Adrenal gland (tissue), 5 donors: ENCODE results near the gene SYNE1.

Source experiments
- POLR2A ChIP-seq, 2 donors: fragments of 450-650 bp; IDR thresholded peaks; one replicate each; pipeline ENCODE4 v1.6.1; 2017; ENCODE audit warnings: antibody characterized with exemption in 2 of 2, mild to moderate bottlenecking in 2 of 2, moderate library complexity in 1 of 2
- TF ChIP-seq, protein P1 (sequence below), 6 experiments: fragments of 450-650 bp in 4 of 6; fragments of 200-600 bp in 2 of 6; sonication (generic) in 1 of 6; IDR thresholded peaks; 1 replicate in 5 of 6; 2 replicates in 1 of 6; pipeline versions ENCODE4 v1.5.1 to v1.8.0; 2016 to 2021; ENCODE audit warnings: antibody characterized with exemption in 6 of 6, mild to moderate bottlenecking in 2 of 6, moderate library complexity in 1 of 6
- donor health status: DM: no; HTN: no; CAD: no.

DNA sequence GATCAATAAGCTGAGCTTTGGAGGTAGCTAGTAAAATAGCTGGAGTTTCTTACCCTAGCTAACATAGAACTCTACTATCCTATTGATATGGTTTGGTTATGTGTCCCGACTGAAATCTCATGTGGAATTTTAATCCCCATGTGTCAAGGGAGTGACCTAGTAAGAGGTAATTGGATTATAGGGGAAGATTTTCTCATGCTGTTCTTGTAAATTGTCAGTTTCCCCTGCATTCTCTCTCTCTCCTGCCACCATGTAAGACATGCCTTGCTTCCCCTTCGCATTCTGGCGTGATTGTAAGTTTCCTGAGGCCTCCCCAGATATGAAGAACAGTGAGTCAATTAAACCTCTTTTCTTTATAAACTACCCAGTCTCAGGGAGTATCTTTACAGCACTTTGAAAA, 24.6 kb upstream of the SYNE1 start:
- no peak for TF ChIP-seq POLR2A (IDR thresholded peaks at IDR 0.05)
- TF ChIP-seq, protein P1, sequence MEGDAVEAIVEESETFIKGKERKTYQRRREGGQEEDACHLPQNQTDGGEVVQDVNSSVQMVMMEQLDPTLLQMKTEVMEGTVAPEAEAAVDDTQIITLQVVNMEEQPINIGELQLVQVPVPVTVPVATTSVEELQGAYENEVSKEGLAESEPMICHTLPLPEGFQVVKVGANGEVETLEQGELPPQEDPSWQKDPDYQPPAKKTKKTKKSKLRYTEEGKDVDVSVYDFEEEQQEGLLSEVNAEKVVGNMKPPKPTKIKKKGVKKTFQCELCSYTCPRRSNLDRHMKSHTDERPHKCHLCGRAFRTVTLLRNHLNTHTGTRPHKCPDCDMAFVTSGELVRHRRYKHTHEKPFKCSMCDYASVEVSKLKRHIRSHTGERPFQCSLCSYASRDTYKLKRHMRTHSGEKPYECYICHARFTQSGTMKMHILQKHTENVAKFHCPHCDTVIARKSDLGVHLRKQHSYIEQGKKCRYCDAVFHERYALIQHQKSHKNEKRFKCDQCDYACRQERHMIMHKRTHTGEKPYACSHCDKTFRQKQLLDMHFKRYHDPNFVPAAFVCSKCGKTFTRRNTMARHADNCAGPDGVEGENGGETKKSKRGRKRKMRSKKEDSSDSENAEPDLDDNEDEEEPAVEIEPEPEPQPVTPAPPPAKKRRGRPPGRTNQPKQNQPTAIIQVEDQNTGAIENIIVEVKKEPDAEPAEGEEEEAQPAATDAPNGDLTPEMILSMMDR (IDR thresholded peaks at IDR 0.05): no peak
